PFSK-1 (cell line): ENCODE measurements around the gene OR51B5.

Experiments
- FOXP2 ChIP-seq: optimal IDR thresholded peaks from 2 replicates; pipeline ENCODE3; 2011; ENCODE audit warnings: borderline replicate concordance, control low read depth, inconsistent platforms; ENCODE audit not compliant: insufficient read depth; ENCODE audit errors: extremely low read length, extremely low read depth
- POLR2AphosphoS5 ChIP-seq: IDR thresholded peaks from 2 replicates; pipeline ENCODE4 v1.6.1; 2012; ENCODE audit warnings: low read depth, mild to moderate bottlenecking, control low read depth, low read length, moderate library complexity
- REST ChIP-seq, 2 experiments: IDR thresholded peaks; 2 replicates each; pipeline versions ENCODE4 v1.6.1 to v1.8.0; 2011 to 2012; ENCODE audit warnings: low read depth in 2 of 2, low read length in 2 of 2, control low read depth in 1 of 2, inconsistent platforms in 1 of 2, mild to moderate bottlenecking in 1 of 2, moderate library complexity in 1 of 2; ENCODE audit not compliant: insufficient read depth in 1 of 2
- SIN3A ChIP-seq: IDR thresholded peaks from 2 replicates; pipeline ENCODE4 v1.6.1; 2012; ENCODE audit warnings: mild to moderate bottlenecking, low read length, moderate library complexity, borderline replicate concordance; ENCODE audit not compliant: insufficient read depth
- TAF1 ChIP-seq: IDR thresholded peaks from 2 replicates; pipeline ENCODE4 v1.6.1; 2012; ENCODE audit warnings: low read length, control low read depth, borderline replicate concordance; ENCODE audit not compliant: insufficient read depth

OR51B5 gene

GRCh38 chr11:5345831-5346230 is 2.5 kb upstream of the OR51B5 start:
- TF ChIP-seq TAF1: no peak
- no peak for TF ChIP-seq FOXP2
- TF ChIP-seq POLR2AphosphoS5: no peak
- TF ChIP-seq REST (IDR thresholded peaks at IDR 0.05; ENCODE audit: insufficient read depth in 1 of 2, low read depth in 2 of 2, low read length in 2 of 2): no peak
- TF ChIP-seq SIN3A: no peak

- TF ChIP-seq REST (IDR thresholded peaks at IDR 0.05; ENCODE audit: insufficient read depth in 1 of 2, low read depth in 2 of 2, low read length in 2 of 2) (no peak), SIN3A (no peak), TAF1 (no peak), POLR2AphosphoS5 (no peak), FOXP2 (no peak)
These were observed 3.5 kb downstream of the OR51B5 start for GRCh38 chr11:5339771-5340322.

GRCh38 chr11:5336331-5336730 is 7.0 kb downstream of the OR51B5 start:
- TF ChIP-seq SIN3A: no peak
- TF ChIP-seq TAF1: no peak
- no peak for TF ChIP-seq FOXP2
- no peak for TF ChIP-seq REST (IDR thresholded peaks at IDR 0.05; ENCODE audit: insufficient read depth in 1 of 2, low read depth in 2 of 2, low read length in 2 of 2)
- TF ChIP-seq POLR2AphosphoS5: no peak

GRCh38 chr11:5335170-5335569 is 8.2 kb downstream of the OR51B5 start:
- TF ChIP-seq TAF1 (no peak), FOXP2 (no peak), REST (IDR thresholded peaks at IDR 0.05; ENCODE audit: insufficient read depth in 1 of 2, low read depth in 2 of 2, low read length in 2 of 2) (no peak), POLR2AphosphoS5 (no peak), SIN3A (no peak)

GRCh38 chr11:5324197-5324596 is 19.1 kb downstream of the OR51B5 start, which contains the start of gene OR51B2:
Gene OR51B2 (minus strand): TSS chr11:5324297. CDS start chr11:5324297, 0 bp downstream.
- TF ChIP-seq REST (IDR thresholded peaks at IDR 0.05; ENCODE audit: insufficient read depth in 1 of 2, low read depth in 2 of 2, low read length in 2 of 2): no peak
- TF ChIP-seq POLR2AphosphoS5: no peak
- no peak for TF ChIP-seq TAF1
- no peak for TF ChIP-seq FOXP2
